HCT116 (cell line): ENCODE measurements around the gene MTA3.
"Not testable (repeated sequence)": the region's sequence is repeated elsewhere in the genome, so short reads cannot be mapped to it uniquely, and the experiment has no call there.

Source experiments
- ATF3 ChIP-seq: IDR thresholded peaks from 2 replicates; pipeline ENCODE4 v1.6.1; 2012
- CBX3 ChIP-seq: IDR thresholded peaks from 2 replicates; pipeline ENCODE4 v1.6.1; 2012; ENCODE audit warnings: low read depth
- CEBPB ChIP-seq: IDR thresholded peaks from 2 replicates; pipeline ENCODE4 v1.6.1; 2012; ENCODE audit warnings: low read depth
- CTCF ChIP-seq, 3 experiments: fragments of 200-600 bp in 1 of 3; sonication (generic) in 1 of 3; IDR thresholded peaks in 2 of 3; conservative IDR thresholded peaks in 1 of 3; 2 replicates each; pipeline ENCODE4 v1.5.1; 2012 to 2017; ENCODE audit warnings: low read depth in 2 of 3, low read length in 2 of 3, antibody characterized with exemption in 1 of 3, borderline replicate concordance in 1 of 3, control low read depth in 1 of 3, mild to moderate bottlenecking in 1 of 3, mixed read lengths in 1 of 3, mixed run types in 1 of 3, moderate library complexity in 1 of 3; ENCODE audit not compliant: insufficient read depth in 1 of 3
- EGR1 ChIP-seq: IDR thresholded peaks from 2 replicates; pipeline ENCODE4 v1.6.1; 2012; ENCODE audit warnings: low read depth
- EZH2 ChIP-seq: fragments of 200-600 bp; sonication (generic); IDR thresholded peaks from 2 replicates; pipeline ENCODE4 v1.6.1; 2017; ENCODE audit warnings: antibody characterized with exemption, mixed run types
- MAX ChIP-seq: IDR thresholded peaks from 2 replicates; pipeline ENCODE4 v1.6.1; 2012
- POLR2A ChIP-seq: IDR thresholded peaks from 2 replicates; pipeline ENCODE4 v1.7.0; 2011; ENCODE audit warnings: borderline replicate concordance; ENCODE audit not compliant: insufficient read depth, insufficient read length; ENCODE audit errors: extremely low read depth
- POLR2AphosphoS5 ChIP-seq: IDR thresholded peaks from 2 replicates; pipeline ENCODE4 v1.6.1; 2011; ENCODE audit warnings: mild to moderate bottlenecking, low read depth, low read length, moderate library complexity
- RAD21 ChIP-seq: IDR thresholded peaks from 2 replicates; pipeline ENCODE4 v1.6.1; 2012; ENCODE audit warnings: low read depth, mild to moderate bottlenecking
- REST ChIP-seq: IDR thresholded peaks from 2 replicates; pipeline ENCODE4 v1.6.1; 2012; ENCODE audit warnings: low read depth
- ZFX ChIP-seq: fragments of 450-650 bp; IDR thresholded peaks from 2 replicates; pipeline ENCODE4 v1.6.1; 2017
- ZNF274 ChIP-seq: fragments of 200-500 bp; sonication (Bioruptor generic); IDR thresholded peaks from 2 replicates; pipeline ENCODE4 v1.6.1; 2014; ENCODE audit warnings: mild to moderate bottlenecking, low read depth, low read length, inconsistent platforms

GRCh38 chr2:42731316-42731715, 162.9 kb downstream of the MTA3 start:
- not testable (repeated sequence) for TF ChIP-seq CTCF (IDR thresholded peaks at IDR 0.05 in 2 of 3, conservative IDR thresholded peaks at IDR 0.05 in 1 of 3; ENCODE audit: borderline replicate concordance in 1 of 3, insufficient read depth in 1 of 3, low read depth in 2 of 3, low read length in 2 of 3); ZNF274; CBX3; MAX; EGR1; POLR2AphosphoS5; POLR2A; CEBPB; ZFX; EZH2; RAD21; ATF3; REST
